Esophagus squamous epithelium (tissue), 5 donors: Measurements from ENCODE around the gene TFRC. TPM values are rescaled to one million over a fixed set of nuclear protein-coding genes. Genes with fewer than 3 reads are reported as not detected.

Source experiments
- DNase-seq: peaks from one replicate; lab custom pipeline; 2025; lab: John Stamatoyannopoulos, UW
- H3K27ac ChIP-seq, 4 donors: fragments of 200-600 bp; sonication (generic); one replicate each; pipeline ENCODE4 v1.5.1; 2016 to 2019; ENCODE audit warnings: mild to moderate bottlenecking in 1 of 4
- H3K27me3 ChIP-seq, 4 donors: fragments of 200-600 bp; sonication (generic); 1 replicate in 3 of 4; 2 replicates in 1 of 4; pipeline versions ENCODE4 v1.5.1 to v1.6.0; 2017 to 2021; ENCODE audit warnings: antibody characterized with exemption in 1 of 4
- H3K36me3 ChIP-seq, 3 donors: fragments of 200-600 bp; sonication (generic); one replicate each; pipeline ENCODE4 v1.5.1; 2016 to 2019
- H3K4me1 ChIP-seq, 3 donors: fragments of 200-600 bp; sonication (generic); one replicate each; pipeline ENCODE4 v1.5.1; 2017 to 2019
- H3K4me3 ChIP-seq, 4 donors: fragments of 200-600 bp; sonication (generic); 1 replicate in 3 of 4; 2 replicates in 1 of 4; pipeline ENCODE4 v1.5.1; 2016 to 2019; ENCODE audit warnings: mild to moderate bottlenecking in 2 of 4, moderate library complexity in 1 of 4
- H3K9me3 ChIP-seq, 3 donors: fragments of 200-600 bp; sonication (generic); one replicate each; pipeline ENCODE4 v1.5.1; 2016 to 2019
- POLR2A ChIP-seq, 4 donors: fragments of 450-650 bp; IDR thresholded peaks; one replicate each; pipeline ENCODE4 v1.6.1; 2017; ENCODE audit warnings: antibody characterized with exemption in 4 of 4, mild to moderate bottlenecking in 4 of 4, moderate library complexity in 3 of 4
- WGBS, 2 donors: methylation state at CpG; one replicate each; pipeline ENCODE4 v1.1.5; 2018; 5-methylcytosine and 5-hydroxymethylcytosine counted together
- intact Hi-C: fragments of 100-400 bp; cut with DNase I; formaldehyde crosslinking; loops from one replicate; pipeline ENCODE4 v1.15.0; 2022
- total RNA-seq, 4 donors: library from RNA; depleted of rRNA; stranded (reverse); fragments of >200 nt; gene quantifications; one replicate each; pipeline ENCODE4 v1.1.0, GENCODE V29; 2016
- TF ChIP-seq, protein P1 (sequence below), 6 experiments: fragments of 450-650 bp in 4 of 6; fragments of 200-600 bp in 2 of 6; sonication (generic) in 2 of 6; IDR thresholded peaks; one replicate each; pipeline ENCODE4 v1.5.1; 2016 to 2019; ENCODE audit warnings: antibody characterized with exemption in 6 of 6, mild to moderate bottlenecking in 4 of 6, moderate library complexity in 4 of 6
- donor health status: DM: yes; HTN: yes; CAD: no.

The TFRC gene
- total RNA-seq, 4 donors from 2014 or later, result 71.0 to 202 (median 151) TPM

DNA sequence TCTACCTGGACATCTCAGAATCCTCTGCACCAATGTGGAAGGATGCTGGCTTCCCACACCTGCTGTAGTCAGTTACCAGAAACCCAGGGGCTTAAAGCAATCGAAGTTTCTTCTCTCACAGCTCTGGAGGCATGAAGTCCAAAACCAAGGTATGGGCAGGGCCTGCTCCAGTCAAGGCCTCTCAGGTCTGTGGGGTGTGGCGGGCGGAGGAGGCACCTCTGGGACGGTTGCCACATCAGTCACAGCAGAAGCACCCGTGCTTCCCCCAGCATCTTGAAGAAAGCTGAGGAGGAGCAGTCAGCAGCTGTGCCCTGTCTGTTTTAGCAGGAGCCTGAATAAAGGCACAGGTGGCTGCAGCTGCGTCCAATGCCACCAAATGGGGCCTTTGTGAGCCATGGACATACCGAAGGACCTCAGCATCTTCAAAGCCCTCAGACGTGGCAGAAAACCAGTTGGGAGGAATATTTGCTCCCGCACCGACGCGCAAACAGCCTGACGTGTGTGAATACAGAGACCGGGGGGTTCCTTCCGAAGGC, 68.9 kb downstream of the TFRC start:
- TF ChIP-seq POLR2A (IDR thresholded peaks at IDR 0.05), result no peak
- TF ChIP-seq, protein P1, sequence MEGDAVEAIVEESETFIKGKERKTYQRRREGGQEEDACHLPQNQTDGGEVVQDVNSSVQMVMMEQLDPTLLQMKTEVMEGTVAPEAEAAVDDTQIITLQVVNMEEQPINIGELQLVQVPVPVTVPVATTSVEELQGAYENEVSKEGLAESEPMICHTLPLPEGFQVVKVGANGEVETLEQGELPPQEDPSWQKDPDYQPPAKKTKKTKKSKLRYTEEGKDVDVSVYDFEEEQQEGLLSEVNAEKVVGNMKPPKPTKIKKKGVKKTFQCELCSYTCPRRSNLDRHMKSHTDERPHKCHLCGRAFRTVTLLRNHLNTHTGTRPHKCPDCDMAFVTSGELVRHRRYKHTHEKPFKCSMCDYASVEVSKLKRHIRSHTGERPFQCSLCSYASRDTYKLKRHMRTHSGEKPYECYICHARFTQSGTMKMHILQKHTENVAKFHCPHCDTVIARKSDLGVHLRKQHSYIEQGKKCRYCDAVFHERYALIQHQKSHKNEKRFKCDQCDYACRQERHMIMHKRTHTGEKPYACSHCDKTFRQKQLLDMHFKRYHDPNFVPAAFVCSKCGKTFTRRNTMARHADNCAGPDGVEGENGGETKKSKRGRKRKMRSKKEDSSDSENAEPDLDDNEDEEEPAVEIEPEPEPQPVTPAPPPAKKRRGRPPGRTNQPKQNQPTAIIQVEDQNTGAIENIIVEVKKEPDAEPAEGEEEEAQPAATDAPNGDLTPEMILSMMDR (IDR thresholded peaks at IDR 0.05), result no peak
- Histone ChIP-seq H3K36me3 (no peaks in the 10 kb centered on the region), H3K4me1 (peaks cover 0 to 2% (median 0%) of the 10 kb centered on the region in 3 donors), H3K27me3 (peaks cover 0 to 15% (median 0%) of the 10 kb centered on the region in 4 donors), H3K4me3 (no peak overlapping the region), H3K9me3 (no peaks in the 10 kb centered on the region), H3K27ac (no peak overlapping the region)
- WGBS, 2 donors, result 60 to 76% methylated on average over 2 to 11 of the region's 15 CpGs
- intact Hi-C loops, result no loop called here
- no peak for DNase-seq

DNA sequence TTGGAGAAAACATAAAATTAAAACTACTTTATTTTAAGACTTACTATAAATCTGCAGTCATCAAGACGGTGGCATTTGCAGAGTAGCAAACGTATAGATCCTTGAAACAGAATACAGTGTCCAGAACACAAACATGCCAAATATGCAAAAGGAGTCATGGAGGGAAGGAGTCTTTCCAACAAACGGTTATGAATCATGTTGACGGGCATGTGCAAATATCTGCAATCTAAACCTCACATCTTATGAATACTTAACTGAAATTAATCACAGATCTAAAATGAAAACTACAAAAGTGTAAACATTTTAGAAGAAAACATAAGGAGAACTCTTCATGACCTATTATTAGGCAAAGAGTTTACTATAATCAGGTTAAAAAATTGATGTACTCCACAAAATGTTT, 69.4 kb downstream of the TFRC start:
- H3K36me3 ChIP-seq, result no peaks in the 10 kb centered on the region
- no peak overlapping the region for H3K27ac ChIP-seq
- H3K27me3 ChIP-seq, result peaks cover 0 to 15% (median 0%) of the 10 kb centered on the region in 4 donors
- H3K9me3 ChIP-seq, result no peaks in the 10 kb centered on the region
- TF ChIP-seq, protein P1 (IDR thresholded peaks at IDR 0.05), result no peak
- TF ChIP-seq POLR2A (IDR thresholded peaks at IDR 0.05), result no peak
- H3K4me1 ChIP-seq, result peaks cover 0 to 6% (median 0%) of the 10 kb centered on the region in 3 donors
- 58 to 60% methylated on average over 4 of the region's 4 CpGs for WGBS, 2 donors
- no peak overlapping the region for H3K4me3 ChIP-seq
- no peak for DNase-seq
- intact Hi-C loops, result no loop called here

DNA sequence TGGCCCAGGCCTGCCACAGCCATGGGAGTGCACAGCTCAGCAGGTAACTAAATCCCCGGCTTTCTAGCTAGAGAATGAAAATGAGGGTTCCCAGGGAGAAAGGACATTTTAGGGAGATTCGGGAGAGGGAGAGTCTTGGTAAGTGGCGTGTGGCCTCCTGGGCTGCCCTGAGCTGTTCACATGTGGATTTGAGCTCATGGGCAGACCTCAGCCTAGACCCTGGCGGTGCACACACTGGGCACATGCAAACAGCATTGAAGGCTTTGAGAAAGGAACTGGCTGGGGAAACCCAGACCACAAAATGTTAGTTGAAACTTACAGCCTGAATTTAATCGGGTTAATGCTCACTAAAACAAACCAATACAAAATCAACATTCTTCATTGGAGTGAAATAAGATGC, 72.4 kb downstream of the TFRC start:
- H3K27me3 ChIP-seq, result peaks cover 0 to 15% (median 0%) of the 10 kb centered on the region in 4 donors
- no peaks in the 10 kb centered on the region for H3K9me3 ChIP-seq
- H3K4me1 ChIP-seq, result peaks cover 0 to 6% (median 0%) of the 10 kb centered on the region in 3 donors
- intact Hi-C loops, result no loop called here
- no peaks in the 10 kb centered on the region for H3K36me3 ChIP-seq
- 87 to 89% methylated on average over 4 to 5 of the region's 5 CpGs for WGBS, 2 donors
- no peak overlapping the region for H3K4me3 ChIP-seq
- no peak overlapping the region for H3K27ac ChIP-seq
- no peak for DNase-seq
- TF ChIP-seq, protein P1 (IDR thresholded peaks at IDR 0.05), result no peak
- TF ChIP-seq POLR2A (IDR thresholded peaks at IDR 0.05), result no peak

DNA sequence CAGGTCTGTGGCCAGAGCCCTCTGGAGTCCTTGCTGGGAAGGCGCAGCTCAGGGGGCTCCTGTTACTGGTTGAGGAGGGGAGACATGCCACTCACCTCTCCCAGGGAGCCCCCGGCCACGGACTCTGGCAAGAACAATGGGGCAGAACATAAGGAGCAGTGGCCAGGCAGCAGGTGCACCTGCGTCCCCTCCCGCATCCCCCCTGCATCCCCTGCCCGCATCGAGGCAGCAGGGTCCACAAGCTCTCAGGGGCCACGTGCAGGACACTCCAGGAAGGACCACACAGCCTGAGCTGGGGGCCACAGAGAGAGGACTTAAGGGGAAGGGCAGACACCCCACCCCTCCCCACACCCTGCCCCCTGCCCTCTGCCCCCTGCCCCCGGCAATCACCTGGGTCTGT, 73.0 kb downstream of the TFRC start:
- TF ChIP-seq, protein P1 (IDR thresholded peaks at IDR 0.05), result no peak
- TF ChIP-seq POLR2A (IDR thresholded peaks at IDR 0.05), result no peak
- peaks cover 0 to 6% (median 0%) of the 10 kb centered on the region in 3 donors for H3K4me1 ChIP-seq
- WGBS, 2 donors, result 80 to 88% methylated on average over 2 to 3 of the region's 9 CpGs
- no peaks in the 10 kb centered on the region for H3K9me3 ChIP-seq
- no peaks in the 10 kb centered on the region for H3K36me3 ChIP-seq
- no peak overlapping the region for H3K27ac ChIP-seq
- H3K27me3 ChIP-seq, result peaks cover 0 to 15% (median 0%) of the 10 kb centered on the region in 4 donors
- intact Hi-C loops, result no loop called here
- H3K4me3 ChIP-seq, result no peak overlapping the region
- no peak for DNase-seq

DNA sequence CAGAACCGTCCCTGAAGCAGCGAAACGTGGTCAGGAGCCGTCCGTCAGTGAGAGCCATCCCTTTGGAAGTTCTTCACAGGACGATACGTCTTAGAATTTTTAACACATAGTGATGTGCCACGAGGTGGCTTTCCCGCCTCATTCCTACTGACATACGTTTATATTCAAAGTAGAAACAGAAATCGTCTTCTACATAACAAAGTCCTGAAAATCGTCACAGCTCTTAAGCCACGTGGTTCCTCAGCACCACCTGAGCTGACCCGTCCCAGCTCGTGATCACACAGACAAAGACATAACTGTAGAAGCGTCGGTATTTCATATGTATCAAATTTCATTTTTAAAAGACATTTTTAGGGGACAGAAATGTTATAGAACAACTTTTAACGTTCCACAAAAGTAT, 73.5 kb downstream of the TFRC start:
- 82 to 87% methylated on average over 17 to 18 of the region's 18 CpGs for WGBS, 2 donors
- Histone ChIP-seq H3K4me1 (peaks cover 0 to 6% (median 0%) of the 10 kb centered on the region in 3 donors), H3K9me3 (no peaks in the 10 kb centered on the region), H3K27ac (no peak overlapping the region), H3K27me3 (peaks cover 0 to 15% (median 0%) of the 10 kb centered on the region in 4 donors), H3K4me3 (no peak overlapping the region), H3K36me3 (no peaks in the 10 kb centered on the region)
- no peak for DNase-seq
- TF ChIP-seq, protein P1 (IDR thresholded peaks at IDR 0.05), result no peak
- no peak for TF ChIP-seq POLR2A (IDR thresholded peaks at IDR 0.05)
- intact Hi-C loops, result no loop called here
